ENCODE data around the gene REN. TPM values are rescaled to one million over a fixed set of nuclear protein-coding genes. Genes with fewer than 3 reads are reported as not detected.
A peak's percentile ranks its signal among the peaks of the same experiment; 100 is the strongest.

REN gene
- total and polyA plus RNA-seq, 9 of the 15 experiments (the other 6 are each of a cell fraction or from before 2014, with no cell fraction given), result 1.7 to 9.9 (median 3.1) TPM

GRCh38 chr1:204207136-204207616, 41.0 kb upstream of the REN start (continued):
- TF ChIP-seq, protein P1, sequence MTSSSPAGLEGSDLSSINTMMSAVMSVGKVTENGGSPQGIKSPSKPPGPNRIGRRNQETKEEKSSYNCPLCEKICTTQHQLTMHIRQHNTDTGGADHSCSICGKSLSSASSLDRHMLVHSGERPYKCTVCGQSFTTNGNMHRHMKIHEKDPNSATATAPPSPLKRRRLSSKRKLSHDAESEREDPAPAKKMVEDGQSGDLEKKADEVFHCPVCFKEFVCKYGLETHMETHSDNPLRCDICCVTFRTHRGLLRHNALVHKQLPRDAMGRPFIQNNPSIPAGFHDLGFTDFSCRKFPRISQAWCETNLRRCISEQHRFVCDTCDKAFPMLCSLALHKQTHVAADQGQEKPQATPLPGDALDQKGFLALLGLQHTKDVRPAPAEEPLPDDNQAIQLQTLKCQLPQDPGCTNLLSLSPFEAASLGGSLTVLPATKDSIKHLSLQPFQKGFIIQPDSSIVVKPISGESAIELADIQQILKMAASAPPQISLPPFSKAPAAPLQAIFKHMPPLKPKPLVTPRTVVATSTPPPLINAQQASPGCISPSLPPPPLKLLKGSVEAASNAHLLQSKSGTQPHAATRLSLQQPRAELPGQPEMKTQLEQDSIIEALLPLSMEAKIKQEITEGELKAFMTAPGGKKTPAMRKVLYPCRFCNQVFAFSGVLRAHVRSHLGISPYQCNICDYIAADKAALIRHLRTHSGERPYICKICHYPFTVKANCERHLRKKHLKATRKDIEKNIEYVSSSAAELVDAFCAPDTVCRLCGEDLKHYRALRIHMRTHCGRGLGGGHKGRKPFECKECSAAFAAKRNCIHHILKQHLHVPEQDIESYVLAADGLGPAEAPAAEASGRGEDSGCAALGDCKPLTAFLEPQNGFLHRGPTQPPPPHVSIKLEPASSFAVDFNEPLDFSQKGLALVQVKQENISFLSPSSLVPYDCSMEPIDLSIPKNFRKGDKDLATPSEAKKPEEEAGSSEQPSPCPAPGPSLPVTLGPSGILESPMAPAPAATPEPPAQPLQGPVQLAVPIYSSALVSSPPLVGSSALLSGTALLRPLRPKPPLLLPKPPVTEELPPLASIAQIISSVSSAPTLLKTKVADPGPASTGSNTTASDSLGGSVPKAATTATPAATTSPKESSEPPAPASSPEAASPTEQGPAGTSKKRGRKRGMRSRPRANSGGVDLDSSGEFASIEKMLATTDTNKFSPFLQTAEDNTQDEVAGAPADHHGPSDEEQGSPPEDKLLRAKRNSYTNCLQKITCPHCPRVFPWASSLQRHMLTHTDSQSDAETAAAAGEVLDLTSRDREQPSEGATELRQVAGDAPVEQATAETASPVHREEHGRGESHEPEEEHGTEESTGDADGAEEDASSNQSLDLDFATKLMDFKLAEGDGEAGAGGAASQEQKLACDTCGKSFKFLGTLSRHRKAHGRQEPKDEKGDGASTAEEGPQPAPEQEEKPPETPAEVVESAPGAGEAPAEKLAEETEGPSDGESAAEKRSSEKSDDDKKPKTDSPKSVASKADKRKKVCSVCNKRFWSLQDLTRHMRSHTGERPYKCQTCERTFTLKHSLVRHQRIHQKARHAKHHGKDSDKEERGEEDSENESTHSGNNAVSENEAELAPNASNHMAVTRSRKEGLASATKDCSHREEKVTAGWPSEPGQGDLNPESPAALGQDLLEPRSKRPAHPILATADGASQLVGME (CRISPR knock-in tag; IDR thresholded peaks at IDR 0.05), result 0 out of 2 replicates have a peak, but pooled peaks have one; percentile 15
- TF ChIP-seq, protein P2, sequence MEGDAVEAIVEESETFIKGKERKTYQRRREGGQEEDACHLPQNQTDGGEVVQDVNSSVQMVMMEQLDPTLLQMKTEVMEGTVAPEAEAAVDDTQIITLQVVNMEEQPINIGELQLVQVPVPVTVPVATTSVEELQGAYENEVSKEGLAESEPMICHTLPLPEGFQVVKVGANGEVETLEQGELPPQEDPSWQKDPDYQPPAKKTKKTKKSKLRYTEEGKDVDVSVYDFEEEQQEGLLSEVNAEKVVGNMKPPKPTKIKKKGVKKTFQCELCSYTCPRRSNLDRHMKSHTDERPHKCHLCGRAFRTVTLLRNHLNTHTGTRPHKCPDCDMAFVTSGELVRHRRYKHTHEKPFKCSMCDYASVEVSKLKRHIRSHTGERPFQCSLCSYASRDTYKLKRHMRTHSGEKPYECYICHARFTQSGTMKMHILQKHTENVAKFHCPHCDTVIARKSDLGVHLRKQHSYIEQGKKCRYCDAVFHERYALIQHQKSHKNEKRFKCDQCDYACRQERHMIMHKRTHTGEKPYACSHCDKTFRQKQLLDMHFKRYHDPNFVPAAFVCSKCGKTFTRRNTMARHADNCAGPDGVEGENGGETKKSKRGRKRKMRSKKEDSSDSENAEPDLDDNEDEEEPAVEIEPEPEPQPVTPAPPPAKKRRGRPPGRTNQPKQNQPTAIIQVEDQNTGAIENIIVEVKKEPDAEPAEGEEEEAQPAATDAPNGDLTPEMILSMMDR (IDR thresholded peaks at IDR 0.05 in 2 of 3, conservative IDR thresholded peaks at IDR 0.05 in 1 of 3; ENCODE audit: insufficient read depth in 2 of 3, low read depth in 1 of 3, low read length in 3 of 3), result peak; percentile 89 to 94 (median 89)
- TF ChIP-seq, protein P3, sequence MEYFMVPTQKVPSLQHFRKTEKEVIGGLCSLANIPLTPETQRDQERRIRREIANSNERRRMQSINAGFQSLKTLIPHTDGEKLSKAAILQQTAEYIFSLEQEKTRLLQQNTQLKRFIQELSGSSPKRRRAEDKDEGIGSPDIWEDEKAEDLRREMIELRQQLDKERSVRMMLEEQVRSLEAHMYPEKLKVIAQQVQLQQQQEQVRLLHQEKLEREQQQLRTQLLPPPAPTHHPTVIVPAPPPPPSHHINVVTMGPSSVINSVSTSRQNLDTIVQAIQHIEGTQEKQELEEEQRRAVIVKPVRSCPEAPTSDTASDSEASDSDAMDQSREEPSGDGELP (CRISPR knock-in tag; IDR thresholded peaks at IDR 0.05; ENCODE audit: borderline replicate concordance), result 0 out of 2 replicates have a peak, but pooled peaks have one; percentile 17
- TF ChIP-seq PHB (CRISPR knock-in tag; IDR thresholded peaks at IDR 0.05), result no peak
- 0 out of 2 replicates have a peak, but pooled peaks have one; percentile 48 for TF ChIP-seq RB1 (IDR thresholded peaks at IDR 0.05; ENCODE audit: low read depth)
- TF ChIP-seq PKNOX1 (IDR thresholded peaks at IDR 0.05), result peak; percentile 62
- TF ChIP-seq NCOA1 (IDR thresholded peaks at IDR 0.05; ENCODE audit: low read depth), result no peak
- TF ChIP-seq OTX1 (CRISPR knock-in tag; IDR thresholded peaks at IDR 0.05), result peak; percentile 53; the same call in 1 of the 2 replicates
- no peak for TF ChIP-seq CBFA2T3 (IDR thresholded peaks at IDR 0.05)
- peak; percentile 66 for TF ChIP-seq BHLHE40 (IDR thresholded peaks at IDR 0.05; ENCODE audit: low read length)
- TF ChIP-seq MAX (CRISPR knock-in tag; IDR thresholded peaks at IDR 0.05), result 0 out of 2 replicates have a peak, but pooled peaks have one; percentile 22
- TF ChIP-seq RCOR1 (IDR thresholded peaks at IDR 0.05; ENCODE audit: borderline replicate concordance in 1 of 2, low read depth in 2 of 2, low read length in 2 of 2), result 0 out of 4 replicates have a peak, but pooled peaks of 1 of the 2 experiments have one; percentile 31
- no peak for TF ChIP-seq ZSCAN32 (CRISPR knock-in tag; IDR thresholded peaks at IDR 0.05)

Measured in K562 (cell line).